Activated naive CD8-positive, alpha-beta T cell treated with anti-CD3 and anti-CD28 coated beads for 36 hours (primary cell): Measurements from ENCODE around the gene PARVG. TPM values are rescaled to one million over a fixed set of nuclear protein-coding genes. Genes with fewer than 3 reads are reported as not detected.

ENCODE experiments used
- DNase-seq: peaks from one replicate; pipeline ENCODE4 v3.0.0; 2021
- H3K27ac Mint-ChIP-seq: one replicate; pipeline ENCODE4 v1.8.0; 2022; ENCODE audit warnings: mild to moderate bottlenecking, moderate library complexity, mixed read lengths
- H3K27me3 Mint-ChIP-seq: one replicate; pipeline ENCODE4 v1.8.0; 2022; ENCODE audit warnings: mild to moderate bottlenecking, mixed read lengths
- H3K36me3 Mint-ChIP-seq: one replicate; pipeline ENCODE4 v1.8.0; 2021; ENCODE audit warnings: mild to moderate bottlenecking, mixed read lengths
- H3K4me1 Mint-ChIP-seq: one replicate; pipeline ENCODE4 v1.8.0; 2021; ENCODE audit warnings: mixed read lengths
- H3K4me3 Mint-ChIP-seq: one replicate; pipeline ENCODE4 v1.8.0; 2022; ENCODE audit warnings: mild to moderate bottlenecking, moderate library complexity, mixed read lengths
- H3K9me3 Mint-ChIP-seq: one replicate; pipeline ENCODE4 v1.8.0; 2022; ENCODE audit warnings: mixed read lengths
- total RNA-seq, 2 experiments: library from RNA; stranded (reverse); gene quantifications; one replicate each; pipeline ENCODE4 v1.2.3, GENCODE V29; 2021

The PARVG gene
- total RNA-seq, 2 experiments from 2014 or later: 68.7 to 72.9 TPM

- Mint-ChIP-seq H3K4me3 (no peak overlapping the region), H3K27me3 (no peaks in the 10 kb centered on the region), H3K27ac (no peak overlapping the region), H3K4me1 (no peaks in the 10 kb centered on the region), H3K9me3 (no peaks in the 10 kb centered on the region), H3K36me3 (peaks cover 4% of the 10 kb centered on the region)
- no peak for DNase-seq
Measured at GRCh38 chr22:44146088-44146861, 34.5 kb upstream of the PARVG start.

- Mint-ChIP-seq H3K4me3 (no peak overlapping the region), H3K27ac (no peak overlapping the region), H3K4me1 (no peaks in the 10 kb centered on the region), H3K9me3 (no peaks in the 10 kb centered on the region), H3K36me3 (peaks cover 4% of the 10 kb centered on the region), H3K27me3 (no peaks in the 10 kb centered on the region)
- no peak for DNase-seq
Measured at GRCh38 chr22:44147008-44147645, 33.6 kb upstream of the PARVG start.

GRCh38 chr22:44147821-44148574 lies 32.7 kb upstream of the PARVG start:
- Mint-ChIP-seq H3K27me3 (no peaks in the 10 kb centered on the region), H3K4me1 (no peaks in the 10 kb centered on the region), H3K27ac (no peak overlapping the region), H3K4me3 (no peak overlapping the region), H3K9me3 (no peaks in the 10 kb centered on the region), H3K36me3 (peaks cover 4% of the 10 kb centered on the region)
- no peak for DNase-seq

- H3K36me3 Mint-ChIP-seq: peaks cover 2% of the 10 kb centered on the region
- H3K4me1 Mint-ChIP-seq: no peaks in the 10 kb centered on the region
- no peaks in the 10 kb centered on the region for H3K27me3 Mint-ChIP-seq
- no peaks in the 10 kb centered on the region for H3K9me3 Mint-ChIP-seq
- no peak overlapping the region for H3K27ac Mint-ChIP-seq
- H3K4me3 Mint-ChIP-seq: no peak overlapping the region
- no peak for DNase-seq
Measured at GRCh38 chr22:44151676-44152075, 29.0 kb upstream of the PARVG start.

GRCh38 chr22:44153710-44154109 lies 27.0 kb upstream of the PARVG start:
- Mint-ChIP-seq H3K36me3 (peaks cover 5% of the 10 kb centered on the region), H3K27me3 (no peaks in the 10 kb centered on the region), H3K9me3 (no peaks in the 10 kb centered on the region), H3K4me3 (no peak overlapping the region), H3K4me1 (no peaks in the 10 kb centered on the region), H3K27ac (no peak overlapping the region)
- no peak for DNase-seq

- H3K4me3 Mint-ChIP-seq: no peak overlapping the region
Measured at GRCh38 chr22:44154436-44154942, 26.2 kb upstream of the PARVG start.

GRCh38 chr22:44155115-44155514 lies 25.6 kb upstream of the PARVG start:
- Mint-ChIP-seq H3K4me3 (no peak overlapping the region), H3K36me3 (peaks cover 5% of the 10 kb centered on the region), H3K4me1 (no peaks in the 10 kb centered on the region), H3K27ac (no peak overlapping the region), H3K27me3 (no peaks in the 10 kb centered on the region), H3K9me3 (no peaks in the 10 kb centered on the region)
- DNase-seq: no peak

More at GRCh38 chr22:44154436-44154942, 26.2 kb upstream of the PARVG start:
- H3K27me3 Mint-ChIP-seq: no peaks in the 10 kb centered on the region
- H3K27ac Mint-ChIP-seq: no peak overlapping the region
- no peaks in the 10 kb centered on the region for H3K9me3 Mint-ChIP-seq
- no peak for DNase-seq
- peaks cover 5% of the 10 kb centered on the region for H3K36me3 Mint-ChIP-seq
- H3K4me1 Mint-ChIP-seq: no peaks in the 10 kb centered on the region

GRCh38 chr22:44157916-44158618 lies 22.7 kb upstream of the PARVG start:
- Mint-ChIP-seq H3K9me3 (no peaks in the 10 kb centered on the region), H3K4me1 (no peaks in the 10 kb centered on the region), H3K36me3 (peaks cover 2% of the 10 kb centered on the region), H3K27ac (no peak overlapping the region), H3K27me3 (no peaks in the 10 kb centered on the region), H3K4me3 (no peak overlapping the region)
- no peak for DNase-seq

- H3K9me3 Mint-ChIP-seq: no peaks in the 10 kb centered on the region
- no peak for DNase-seq
- no peaks in the 10 kb centered on the region for H3K4me1 Mint-ChIP-seq
- H3K27ac Mint-ChIP-seq: no peak overlapping the region
- peaks cover 2% of the 10 kb centered on the region for H3K36me3 Mint-ChIP-seq
- no peak overlapping the region for H3K4me3 Mint-ChIP-seq
- H3K27me3 Mint-ChIP-seq: no peaks in the 10 kb centered on the region
Measured at GRCh38 chr22:44158816-44159215, 21.9 kb upstream of the PARVG start.

- Mint-ChIP-seq H3K4me3 (no peak overlapping the region), H3K27me3 (no peaks in the 10 kb centered on the region), H3K36me3 (peaks cover 2% of the 10 kb centered on the region), H3K9me3 (no peaks in the 10 kb centered on the region), H3K4me1 (no peaks in the 10 kb centered on the region), H3K27ac (no peak overlapping the region)
- DNase-seq: no peak
Measured at GRCh38 chr22:44159221-44159620, 21.5 kb upstream of the PARVG start.

- H3K27ac Mint-ChIP-seq: no peak overlapping the region
- DNase-seq: no peak
- peaks cover 2% of the 10 kb centered on the region for H3K36me3 Mint-ChIP-seq
- H3K27me3 Mint-ChIP-seq: no peaks in the 10 kb centered on the region
- no peaks in the 10 kb centered on the region for H3K9me3 Mint-ChIP-seq
- no peak overlapping the region for H3K4me3 Mint-ChIP-seq
- H3K4me1 Mint-ChIP-seq: no peaks in the 10 kb centered on the region
Measured at GRCh38 chr22:44159811-44160210, 20.9 kb upstream of the PARVG start.

- H3K27ac Mint-ChIP-seq: no peak overlapping the region
- no peaks in the 10 kb centered on the region for H3K9me3 Mint-ChIP-seq
- peaks cover 2% of the 10 kb centered on the region for H3K36me3 Mint-ChIP-seq
- no peaks in the 10 kb centered on the region for H3K4me1 Mint-ChIP-seq
- no peak overlapping the region for H3K4me3 Mint-ChIP-seq
- no peaks in the 10 kb centered on the region for H3K27me3 Mint-ChIP-seq
- no peak for DNase-seq
Measured at GRCh38 chr22:44160421-44160820, 20.3 kb upstream of the PARVG start.

GRCh38 chr22:44161673-44162072 lies 19.1 kb upstream of the PARVG start:
- Mint-ChIP-seq H3K4me3 (no peak overlapping the region), H3K9me3 (no peaks in the 10 kb centered on the region), H3K36me3 (peaks cover 2% of the 10 kb centered on the region), H3K27me3 (no peaks in the 10 kb centered on the region), H3K27ac (no peak overlapping the region), H3K4me1 (no peaks in the 10 kb centered on the region)
- DNase-seq: no peak

- H3K36me3 Mint-ChIP-seq: peaks cover 1% of the 10 kb centered on the region
Measured at GRCh38 chr22:44162960-44163359, 17.8 kb upstream of the PARVG start.

GRCh38 chr22:44163536-44163935 lies 17.2 kb upstream of the PARVG start:
- no peaks in the 10 kb centered on the region for H3K4me1 Mint-ChIP-seq
- H3K27me3 Mint-ChIP-seq: no peaks in the 10 kb centered on the region
- no peak for DNase-seq
- no peak overlapping the region for H3K27ac Mint-ChIP-seq
- H3K4me3 Mint-ChIP-seq: no peak overlapping the region
- H3K9me3 Mint-ChIP-seq: no peaks in the 10 kb centered on the region
- no peaks in the 10 kb centered on the region for H3K36me3 Mint-ChIP-seq

More at GRCh38 chr22:44162960-44163359, 17.8 kb upstream of the PARVG start:
- no peak overlapping the region for H3K4me3 Mint-ChIP-seq
- H3K27me3 Mint-ChIP-seq: no peaks in the 10 kb centered on the region
- H3K4me1 Mint-ChIP-seq: no peaks in the 10 kb centered on the region
- H3K27ac Mint-ChIP-seq: no peak overlapping the region
- no peaks in the 10 kb centered on the region for H3K9me3 Mint-ChIP-seq
- DNase-seq: no peak
